H1 (cell line): ENCODE measurements around the gene KLHL26. TPM values are rescaled to one million over a fixed set of nuclear protein-coding genes. Genes with fewer than 3 reads are reported as not detected.
A peak's percentile ranks its signal among the peaks of the same experiment; 100 is the strongest.

Experiments used
- ASH2L ChIP-seq: fragments of 200-600, 300-600 bp; sonication (generic); IDR thresholded peaks from one replicate; pipeline ENCODE4 v1.7.1; 2017; ENCODE audit warnings: low read length
- ATF3 ChIP-seq: IDR thresholded peaks from 2 replicates; pipeline ENCODE4 v1.6.1; 2011; ENCODE audit warnings: low read depth, mild to moderate bottlenecking, low read length; ENCODE audit not compliant: insufficient read depth
- BRCA1 ChIP-seq: IDR thresholded peaks from 2 replicates; pipeline ENCODE4 v1.6.1; 2012; ENCODE audit warnings: low read depth, low read length, improper control_type of control experiment
- CBX8 ChIP-seq: fragments of 300-800, 300-1000 bp; sonication (generic); IDR thresholded peaks from 2 replicates; pipeline ENCODE4 v1.7.1; 2016; ENCODE audit warnings: low read depth, low read length, borderline replicate concordance
- CEBPB ChIP-seq: IDR thresholded peaks from 2 replicates; pipeline ENCODE4 v1.6.1; 2012; ENCODE audit warnings: low read depth, low read length
- CREB1 ChIP-seq: IDR thresholded peaks from 2 replicates; pipeline ENCODE4 v1.6.1; 2012; ENCODE audit warnings: inconsistent platforms
- E2F6 ChIP-seq: IDR thresholded peaks from 2 replicates; pipeline ENCODE4 v1.6.1; 2012; ENCODE audit warnings: inconsistent platforms
- EGR1 ChIP-seq: IDR thresholded peaks from 2 replicates; pipeline ENCODE4 v1.6.1; 2011; ENCODE audit warnings: low read depth, low read length, borderline replicate concordance
- EZH2 ChIP-seq: fragments of 200-600 bp; sonication (generic); IDR thresholded peaks from 2 replicates; pipeline ENCODE4 v1.7.1; 2012; ENCODE audit warnings: low read depth, mild to moderate bottlenecking, moderate library complexity, low read length, inconsistent platforms; ENCODE audit not compliant: severe bottlenecking
- GABPA ChIP-seq: IDR thresholded peaks from 2 replicates; pipeline ENCODE4 v1.6.1; 2011; ENCODE audit warnings: mild to moderate bottlenecking, low read length, moderate library complexity, borderline replicate concordance; ENCODE audit not compliant: insufficient read depth
- JUND ChIP-seq: IDR thresholded peaks from 2 replicates; pipeline ENCODE4 v1.6.1; 2011; ENCODE audit warnings: mild to moderate bottlenecking, improper control_type of control experiment, low read length
- KDM4A ChIP-seq: IDR thresholded peaks from one replicate; pipeline ENCODE4 v1.7.1; 2012; ENCODE audit warnings: low read depth, mild to moderate bottlenecking, moderate library complexity, low read length, inconsistent platforms; ENCODE audit not compliant: severe bottlenecking
- KDM5A ChIP-seq: fragments of 200-600 bp; IDR thresholded peaks from 2 replicates; pipeline ENCODE4 v1.7.1; 2012; ENCODE audit warnings: mild to moderate bottlenecking, low read length, inconsistent platforms, mixed read lengths
- MAX ChIP-seq: IDR thresholded peaks from 2 replicates; pipeline ENCODE4 v1.6.1; 2012; ENCODE audit warnings: inconsistent platforms
- POLR2A ChIP-seq, 2 experiments: IDR thresholded peaks; 1 replicate in 1 of 2; 2 replicates in 1 of 2; pipeline ENCODE4 v1.6.1; 2011; ENCODE audit warnings: low read depth in 2 of 2, low read length in 2 of 2, mild to moderate bottlenecking in 2 of 2; ENCODE audit errors: control extremely low read depth in 1 of 2
- POLR2AphosphoS5 ChIP-seq: IDR thresholded peaks from 2 replicates; pipeline ENCODE4 v1.6.1; 2011; ENCODE audit warnings: low read depth, low read length
- RAD21 ChIP-seq, 2 experiments: IDR thresholded peaks in 1 of 2; conservative IDR thresholded peaks in 1 of 2; 2 replicates each; pipeline ENCODE4 v1.6.1; 2011; ENCODE audit warnings: low read depth in 2 of 2, low read length in 2 of 2, improper control_type of control experiment in 1 of 2, inconsistent platforms in 1 of 2, mild to moderate bottlenecking in 1 of 2, moderate library complexity in 1 of 2
- RBBP5 ChIP-seq: IDR thresholded peaks from 2 replicates; pipeline ENCODE4 v1.7.1; 2012; ENCODE audit warnings: low read depth, mild to moderate bottlenecking, inconsistent platforms, low read length, moderate library complexity, borderline replicate concordance
- SAP30 ChIP-seq: fragments of 300-600 bp; sonication (generic); IDR thresholded peaks from 2 replicates; pipeline ENCODE4 v1.7.1; 2012; ENCODE audit warnings: low read length, moderate library complexity, mild to moderate bottlenecking, inconsistent platforms; ENCODE audit not compliant: insufficient read depth, insufficient replicate concordance
- SIN3A ChIP-seq, 2 experiments: IDR thresholded peaks in 1 of 2; conservative IDR thresholded peaks in 1 of 2; 2 replicates each; pipeline ENCODE4 v1.6.1; 2011 to 2012; ENCODE audit warnings: low read length in 2 of 2, improper control_type of control experiment in 1 of 2, low read depth in 1 of 2, mild to moderate bottlenecking in 1 of 2
- TAF1 ChIP-seq: IDR thresholded peaks from 2 replicates; pipeline ENCODE4 v1.6.1; 2011; ENCODE audit warnings: mild to moderate bottlenecking, low read depth, low read length
- TBP ChIP-seq: IDR thresholded peaks from 2 replicates; pipeline ENCODE4 v1.6.1; 2011; ENCODE audit warnings: low read depth, low read length, improper control_type of control experiment
- TEAD4 ChIP-seq: IDR thresholded peaks from 2 replicates; pipeline ENCODE4 v1.6.1; 2012; ENCODE audit warnings: low read depth, low read length, inconsistent platforms, mixed read lengths
- polyA plus RNA-seq, 7 experiments: library from polyadenylated mRNA; depleted of rRNA in 3 of 7; stranded (reverse) in 5 of 7; unstranded in 2 of 7; fragments of >200 nt in 5 of 7; fragments of 200-250 nt in 2 of 7; gene quantifications; 1 replicate in 5 of 7; 2 replicates in 1 of 7; 4 replicates in 1 of 7; pipeline versions ENCODE4 v1.2.1 to v1.2.3, GENCODE V29; 2011 to 2013; ENCODE audit warnings: missing spikeins in 2 of 7, mixed read lengths in 2 of 7
- total RNA-seq: library from RNA; stranded (reverse); fragmentation: NEBNext Ultra II Directional; extraction: Animal tissue kit (Norgen Biotek cat#: 25700); gene quantifications from 2 replicates; pipeline ENCODE4 v1.2.1, GENCODE V29; 2021

The KLHL26 gene
- total and polyA plus RNA-seq, 2 of the 8 experiments (the other 6 are each of a cell fraction or from before 2014, with no cell fraction given), result 2.2 to 8.8 TPM

- TF ChIP-seq E2F6, result no peak
- TF ChIP-seq RBBP5, result no peak; the same call in 1 of the 2 replicates
- TF ChIP-seq EZH2, result no peak
- TF ChIP-seq SAP30, result no peak
- TF ChIP-seq TBP, result peak; percentile 47; the same call in 1 of the 2 replicates
- TF ChIP-seq POLR2AphosphoS5, result peak; percentile 62; the same call in 1 of the 2 replicates
- TF ChIP-seq EGR1, result no peak
- no peak for TF ChIP-seq BRCA1
- TF ChIP-seq CEBPB, result no peak
- TF ChIP-seq ATF3, result no peak
- TF ChIP-seq TAF1, result peak; percentile 90
- TF ChIP-seq POLR2A (IDR thresholded peaks at IDR 0.05; ENCODE audit: control extremely low read depth in 1 of 2, low read depth in 2 of 2, low read length in 2 of 2), result peak in 1 of 2 experiments; percentile 66; a peak in 1 of 3 replicates
- TF ChIP-seq CBX8, result no peak
- no peak for TF ChIP-seq JUND
- no peak for TF ChIP-seq SIN3A (conservative IDR thresholded peaks at IDR 0.05 in 1 of 2, IDR thresholded peaks at IDR 0.05 in 1 of 2; ENCODE audit: low read depth in 1 of 2, low read length in 2 of 2)
- no peak for TF ChIP-seq TEAD4
- TF ChIP-seq RAD21 (IDR thresholded peaks at IDR 0.05 in 1 of 2, conservative IDR thresholded peaks at IDR 0.05 in 1 of 2; ENCODE audit: low read depth in 2 of 2, low read length in 2 of 2), result no peak
- peak; percentile 94 for TF ChIP-seq CREB1
- TF ChIP-seq KDM5A, result peak; percentile 82; the same call in 1 of the 2 replicates
- TF ChIP-seq MAX, result no peak
- peak; percentile 66 for TF ChIP-seq ASH2L
- peak; percentile 42 for TF ChIP-seq KDM4A
- TF ChIP-seq GABPA, result no peak
Observed at GRCh38 chr19:18636969-18637629, at the start of gene KLHL26 (continued).
